Sigmoid colon (tissue), 4 donors: ENCODE results near the gene NT5DC4.
"Not testable (repeated sequence)": the region's sequence is repeated elsewhere in the genome, so short reads cannot be mapped to it uniquely, and the experiment has no call there.

Experiments
- CTCF ChIP-seq, 4 experiments: fragments of 450-650 bp in 3 of 4; fragments of 200-600 bp in 1 of 4; IDR thresholded peaks; one replicate each; pipeline ENCODE4 v1.5.1; 2016 to 2019; ENCODE audit warnings: antibody characterized with exemption in 4 of 4, mild to moderate bottlenecking in 3 of 4, moderate library complexity in 2 of 4
- EP300 ChIP-seq, 4 donors: sonication (generic); formaldehyde crosslinking; IDR thresholded peaks; one replicate each; pipeline ENCODE4 v1.6.1; 2017; ENCODE audit warnings: antibody characterized with exemption in 4 of 4
- POLR2A ChIP-seq, 2 donors: fragments of 450-650 bp; IDR thresholded peaks; one replicate each; pipeline ENCODE4 v1.6.1; 2016; ENCODE audit warnings: antibody characterized with exemption in 2 of 2, mild to moderate bottlenecking in 2 of 2, moderate library complexity in 2 of 2
- POLR2AphosphoS5 ChIP-seq, 4 donors: sonication (generic); formaldehyde crosslinking; IDR thresholded peaks; one replicate each; pipeline ENCODE4 v1.6.1; 2017; ENCODE audit warnings: antibody characterized with exemption in 4 of 4

- not testable (repeated sequence) for TF ChIP-seq EP300, POLR2A, CTCF, POLR2AphosphoS5 (IDR thresholded peaks at IDR 0.05)
These were observed 3.9 kb upstream of the NT5DC4 start for GRCh38 chr2:112716826-112717352.
